HUES64 (cell line): Measurements from ENCODE around the gene PLA2G12A. TPM values are rescaled to one million over a fixed set of nuclear protein-coding genes. Genes with fewer than 3 reads are reported as not detected.

ENCODE experiments used
- H3K27ac ChIP-seq: 2 replicates; pipeline ENCODE4 v1.7.0; 2013; ENCODE audit warnings: low read depth, low read length, inconsistent platforms
- H3K27me3 ChIP-seq: 2 replicates; pipeline ENCODE4 v1.6.1; 2013; ENCODE audit warnings: mild to moderate bottlenecking, low read length; ENCODE audit not compliant: insufficient read depth
- H3K36me3 ChIP-seq: 2 replicates; pipeline ENCODE4 v1.6.1; 2013; ENCODE audit warnings: mild to moderate bottlenecking, low read length; ENCODE audit not compliant: insufficient read depth
- H3K4me1 ChIP-seq: 2 replicates; pipeline ENCODE4 v1.6.1; 2013; ENCODE audit warnings: mild to moderate bottlenecking, low read length, moderate library complexity; ENCODE audit not compliant: insufficient read depth
- H3K4me3 ChIP-seq: 2 replicates; pipeline ENCODE4 v1.5.1; 2013; ENCODE audit warnings: mild to moderate bottlenecking, low read length, moderate library complexity
- H3K9ac ChIP-seq: 2 replicates; pipeline ENCODE4 v1.6.1; 2013; ENCODE audit warnings: mild to moderate bottlenecking, low read depth, low read length
- H3K9me3 ChIP-seq: 2 replicates; pipeline ENCODE4 v1.6.1; 2013; ENCODE audit warnings: low read depth, low read length; ENCODE audit not compliant: insufficient read depth
- WGBS: fragments of 150-250, 120-280 bp; methylation state at CpG from one replicate; pipeline ENCODE4 v1.1.7; 2013; ENCODE audit warnings: missing lambda C conversion rate; 5-methylcytosine and 5-hydroxymethylcytosine counted together
- polyA plus RNA-seq, 2 experiments: library from polyadenylated mRNA; stranded (reverse); fragments of 50-300 nt; gene quantifications; one replicate each; pipeline ENCODE4 v1.2.3, GENCODE V29; 2013

Gene PLA2G12A
- 37.6 TPM for polyA plus RNA-seq (2013, experiment 1 of 2)
- polyA plus RNA-seq (2013, experiment 2 of 2), result 36.7 TPM

GRCh38 chr4:109729718-109730618 lies at the start of gene PLA2G12A:
TSS of gene PLA2G12A (minus strand) at chr4:109730070. CDS start at chr4:109729809, 261 bp downstream.
- Histone ChIP-seq H3K9me3 (no peaks in the 10 kb centered on the region), H3K27ac (peak within 1 kb of the TSS; percentile 90), H3K4me3 (peak within 1 kb of the TSS; percentile 81), H3K27me3 (no peaks in the 10 kb centered on the region), H3K36me3 (no peaks in the 10 kb centered on the region), H3K4me1 (peaks cover 9% of the 10 kb centered on the region), H3K9ac (peak within 1 kb of the TSS; percentile 79)
- under 1% methylated on average over 65 of the region's 83 CpGs for WGBS

GRCh38 chr4:109764789-109765402 lies 35.0 kb upstream of the PLA2G12A start:
- Histone ChIP-seq H3K36me3 (no peaks in the 10 kb centered on the region), H3K9me3 (no peaks in the 10 kb centered on the region), H3K27me3 (no peaks in the 10 kb centered on the region), H3K27ac (no peak overlapping the region), H3K9ac (no peak overlapping the region), H3K4me3 (no peak overlapping the region), H3K4me1 (no peaks in the 10 kb centered on the region)
- 96% methylated on average over 5 of the region's 5 CpGs for WGBS

GRCh38 chr4:109764376-109764775 lies 34.5 kb upstream of the PLA2G12A start:
- H3K4me1 ChIP-seq, result no peaks in the 10 kb centered on the region
- no peak overlapping the region for H3K27ac ChIP-seq
- WGBS, result 89% methylated on average over 2 of the region's 2 CpGs
- no peaks in the 10 kb centered on the region for H3K36me3 ChIP-seq
- no peaks in the 10 kb centered on the region for H3K27me3 ChIP-seq
- no peak overlapping the region for H3K4me3 ChIP-seq
- H3K9ac ChIP-seq, result no peak overlapping the region
- no peaks in the 10 kb centered on the region for H3K9me3 ChIP-seq

- Histone ChIP-seq H3K36me3 (no peaks in the 10 kb centered on the region), H3K9me3 (no peaks in the 10 kb centered on the region), H3K9ac (no peak overlapping the region), H3K4me1 (no peaks in the 10 kb centered on the region), H3K27me3 (no peaks in the 10 kb centered on the region), H3K27ac (no peak overlapping the region), H3K4me3 (no peak overlapping the region)
- WGBS, result no CpG with 5 or more reads among the region's 2 CpGs
Measured at GRCh38 chr4:109760682-109761081, 30.8 kb upstream of the PLA2G12A start.

GRCh38 chr4:109755656-109756055 lies 25.8 kb upstream of the PLA2G12A start:
- no peak overlapping the region for H3K4me3 ChIP-seq
- H3K9ac ChIP-seq, result no peak overlapping the region
- no peaks in the 10 kb centered on the region for H3K27me3 ChIP-seq
- no peaks in the 10 kb centered on the region for H3K9me3 ChIP-seq
- WGBS, result 100% methylated on average over 1 of the region's 3 CpGs
- no peak overlapping the region for H3K27ac ChIP-seq
- H3K4me1 ChIP-seq, result no peaks in the 10 kb centered on the region
- no peaks in the 10 kb centered on the region for H3K36me3 ChIP-seq

GRCh38 chr4:109754093-109754857 lies 24.4 kb upstream of the PLA2G12A start:
- Histone ChIP-seq H3K36me3 (no peaks in the 10 kb centered on the region), H3K4me3 (no peak overlapping the region), H3K27me3 (no peaks in the 10 kb centered on the region), H3K9me3 (no peaks in the 10 kb centered on the region), H3K27ac (no peak overlapping the region), H3K9ac (no peak overlapping the region), H3K4me1 (no peaks in the 10 kb centered on the region)
- 96% methylated on average over 6 of the region's 7 CpGs for WGBS

GRCh38 chr4:109752525-109752924 lies 22.7 kb upstream of the PLA2G12A start:
- H3K27ac ChIP-seq, result no peak overlapping the region
- H3K9me3 ChIP-seq, result no peaks in the 10 kb centered on the region
- no peaks in the 10 kb centered on the region for H3K36me3 ChIP-seq
- no peaks in the 10 kb centered on the region for H3K27me3 ChIP-seq
- no CpG with 5 or more reads among the region's 1 CpG for WGBS
- no peaks in the 10 kb centered on the region for H3K4me1 ChIP-seq
- H3K9ac ChIP-seq, result no peak overlapping the region
- no peak overlapping the region for H3K4me3 ChIP-seq

- H3K4me3 ChIP-seq, result no peak overlapping the region
- no peaks in the 10 kb centered on the region for H3K36me3 ChIP-seq
- H3K4me1 ChIP-seq, result no peaks in the 10 kb centered on the region
- H3K9me3 ChIP-seq, result no peaks in the 10 kb centered on the region
- H3K27ac ChIP-seq, result no peak overlapping the region
- H3K27me3 ChIP-seq, result no peaks in the 10 kb centered on the region
- H3K9ac ChIP-seq, result no peak overlapping the region
- 94% methylated on average over 4 of the region's 4 CpGs for WGBS
Measured at GRCh38 chr4:109751852-109752251, 22.0 kb upstream of the PLA2G12A start.

GRCh38 chr4:109750652-109751244 lies 20.9 kb upstream of the PLA2G12A start:
- H3K9me3 ChIP-seq, result no peaks in the 10 kb centered on the region
- H3K9ac ChIP-seq, result no peak overlapping the region
- WGBS, result 98% methylated on average over 4 of the region's 4 CpGs
- H3K27ac ChIP-seq, result no peak overlapping the region
- H3K4me1 ChIP-seq, result no peaks in the 10 kb centered on the region
- no peaks in the 10 kb centered on the region for H3K36me3 ChIP-seq
- no peaks in the 10 kb centered on the region for H3K27me3 ChIP-seq
- H3K4me3 ChIP-seq, result no peak overlapping the region

GRCh38 chr4:109749388-109750082 lies 19.7 kb upstream of the PLA2G12A start:
- no peak overlapping the region for H3K27ac ChIP-seq
- no peaks in the 10 kb centered on the region for H3K27me3 ChIP-seq
- WGBS, result 94% methylated on average over 6 of the region's 7 CpGs
- no peak overlapping the region for H3K4me3 ChIP-seq
- H3K9me3 ChIP-seq, result no peaks in the 10 kb centered on the region
- H3K4me1 ChIP-seq, result no peaks in the 10 kb centered on the region
- no peaks in the 10 kb centered on the region for H3K36me3 ChIP-seq
- H3K9ac ChIP-seq, result no peak overlapping the region
